Stimulated activated CD8-positive, alpha-beta memory T cell treated with anti-CD3 and anti-CD28 coated beads, Interleukin-15, amount 100 ng/mL, for 1 hour (primary cell): Measurements from ENCODE around the gene GARNL3.
A peak's percentile ranks its signal among the peaks of the same experiment; 100 is the strongest.

Experiments
- DNase-seq: peaks from one replicate; pipeline ENCODE4 v3.0.0-alpha.2; 2020; ENCODE audit warnings: low read depth

The GARNL3 gene, protein sequence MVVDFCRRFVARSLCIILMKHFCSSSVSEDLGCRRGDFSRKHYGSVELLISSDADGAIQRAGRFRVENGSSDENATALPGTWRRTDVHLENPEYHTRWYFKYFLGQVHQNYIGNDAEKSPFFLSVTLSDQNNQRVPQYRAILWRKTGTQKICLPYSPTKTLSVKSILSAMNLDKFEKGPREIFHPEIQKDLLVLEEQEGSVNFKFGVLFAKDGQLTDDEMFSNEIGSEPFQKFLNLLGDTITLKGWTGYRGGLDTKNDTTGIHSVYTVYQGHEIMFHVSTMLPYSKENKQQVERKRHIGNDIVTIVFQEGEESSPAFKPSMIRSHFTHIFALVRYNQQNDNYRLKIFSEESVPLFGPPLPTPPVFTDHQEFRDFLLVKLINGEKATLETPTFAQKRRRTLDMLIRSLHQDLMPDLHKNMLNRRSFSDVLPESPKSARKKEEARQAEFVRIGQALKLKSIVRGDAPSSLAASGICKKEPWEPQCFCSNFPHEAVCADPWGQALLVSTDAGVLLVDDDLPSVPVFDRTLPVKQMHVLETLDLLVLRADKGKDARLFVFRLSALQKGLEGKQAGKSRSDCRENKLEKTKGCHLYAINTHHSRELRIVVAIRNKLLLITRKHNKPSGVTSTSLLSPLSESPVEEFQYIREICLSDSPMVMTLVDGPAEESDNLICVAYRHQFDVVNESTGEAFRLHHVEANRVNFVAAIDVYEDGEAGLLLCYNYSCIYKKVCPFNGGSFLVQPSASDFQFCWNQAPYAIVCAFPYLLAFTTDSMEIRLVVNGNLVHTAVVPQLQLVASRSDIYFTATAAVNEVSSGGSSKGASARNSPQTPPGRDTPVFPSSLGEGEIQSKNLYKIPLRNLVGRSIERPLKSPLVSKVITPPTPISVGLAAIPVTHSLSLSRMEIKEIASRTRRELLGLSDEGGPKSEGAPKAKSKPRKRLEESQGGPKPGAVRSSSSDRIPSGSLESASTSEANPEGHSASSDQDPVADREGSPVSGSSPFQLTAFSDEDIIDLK

DNA sequence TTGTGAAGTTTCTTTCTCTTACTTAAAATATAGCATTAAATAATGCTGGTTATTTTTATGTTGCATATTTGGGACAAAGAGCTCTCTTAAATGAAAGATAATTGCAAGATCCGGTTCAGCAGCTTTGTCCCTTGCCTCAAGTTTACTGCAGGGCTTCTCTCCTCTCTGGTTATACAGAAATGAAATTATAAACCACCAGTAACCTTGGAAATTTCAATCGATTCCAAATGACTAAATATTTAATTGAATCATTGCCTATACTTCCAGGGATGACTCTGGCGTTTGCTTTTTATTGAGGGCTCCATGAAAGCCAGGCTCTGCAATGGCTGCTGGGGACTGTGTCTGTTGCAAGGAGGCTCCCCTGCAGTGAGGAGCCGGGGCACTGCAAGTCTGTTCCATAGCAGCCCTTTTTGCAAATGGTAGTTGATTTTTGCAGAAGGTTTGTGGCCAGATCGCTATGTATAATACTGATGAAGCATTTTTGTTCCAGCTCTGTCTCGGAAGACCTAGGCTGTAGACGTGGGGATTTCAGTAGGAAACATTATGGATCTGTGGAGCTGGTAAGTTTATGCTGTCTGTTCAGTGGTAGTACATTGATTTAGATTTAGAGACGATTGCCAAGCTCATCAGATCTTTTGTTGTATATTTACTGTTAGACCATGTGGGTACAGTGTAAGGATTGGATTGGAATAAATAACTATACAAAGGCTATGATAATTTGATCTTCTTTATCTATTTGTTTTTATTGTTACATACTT is at the start of gene GARNL3:
Gene GARNL3, plus strand, starts transcription at position 313 of the 758 bp plus-strand sequence. Its CDS starts 104 bp downstream, at position 417.
- no peak for DNase-seq

DNA sequence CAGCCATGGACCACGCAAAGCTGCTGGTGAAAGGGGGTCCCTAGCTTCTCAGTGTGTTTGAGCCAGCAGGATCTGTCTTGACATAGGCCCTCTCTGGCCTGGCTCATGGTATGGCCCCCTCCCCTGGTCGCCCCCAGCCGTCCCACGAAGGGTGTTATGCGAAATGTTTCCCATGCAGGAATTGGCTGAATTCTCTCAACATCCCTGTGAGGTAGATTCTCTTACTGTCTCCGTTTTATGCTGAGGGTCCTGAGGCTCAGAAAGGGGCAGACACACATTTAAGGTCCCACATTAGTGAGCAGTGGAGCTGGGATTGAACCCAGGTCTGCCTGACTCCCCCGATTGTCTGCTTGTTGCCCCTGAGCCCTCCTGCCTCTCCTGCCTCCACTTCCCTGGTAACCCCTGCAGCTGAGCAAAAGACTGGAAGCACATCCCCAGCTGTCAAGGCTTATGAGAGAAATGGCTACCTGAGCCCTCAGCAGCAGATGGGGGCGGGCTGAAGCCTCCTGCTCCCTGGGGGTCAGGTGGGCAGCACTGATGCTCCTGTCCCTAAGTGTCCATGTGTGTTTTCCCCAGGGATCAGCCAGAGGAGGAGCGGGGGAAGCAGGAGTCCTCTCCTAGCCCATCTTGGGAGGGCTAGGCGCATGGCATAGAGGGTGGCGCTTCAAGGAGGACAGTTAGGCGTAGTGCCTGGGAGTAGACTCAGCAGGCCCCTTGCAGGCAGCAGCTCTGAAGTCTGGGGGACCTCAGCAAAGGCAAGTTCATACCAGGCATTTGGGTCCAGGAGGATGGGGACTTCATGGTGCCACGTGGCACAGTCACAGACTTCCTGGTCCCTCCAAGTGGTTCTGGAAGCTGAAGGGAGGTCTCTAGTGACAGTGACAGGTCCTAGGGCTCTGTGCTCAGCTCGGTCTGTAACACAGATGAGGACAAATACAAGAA is 49.0 kb upstream of the GARNL3 start:
- DNase-seq: no peak

DNA sequence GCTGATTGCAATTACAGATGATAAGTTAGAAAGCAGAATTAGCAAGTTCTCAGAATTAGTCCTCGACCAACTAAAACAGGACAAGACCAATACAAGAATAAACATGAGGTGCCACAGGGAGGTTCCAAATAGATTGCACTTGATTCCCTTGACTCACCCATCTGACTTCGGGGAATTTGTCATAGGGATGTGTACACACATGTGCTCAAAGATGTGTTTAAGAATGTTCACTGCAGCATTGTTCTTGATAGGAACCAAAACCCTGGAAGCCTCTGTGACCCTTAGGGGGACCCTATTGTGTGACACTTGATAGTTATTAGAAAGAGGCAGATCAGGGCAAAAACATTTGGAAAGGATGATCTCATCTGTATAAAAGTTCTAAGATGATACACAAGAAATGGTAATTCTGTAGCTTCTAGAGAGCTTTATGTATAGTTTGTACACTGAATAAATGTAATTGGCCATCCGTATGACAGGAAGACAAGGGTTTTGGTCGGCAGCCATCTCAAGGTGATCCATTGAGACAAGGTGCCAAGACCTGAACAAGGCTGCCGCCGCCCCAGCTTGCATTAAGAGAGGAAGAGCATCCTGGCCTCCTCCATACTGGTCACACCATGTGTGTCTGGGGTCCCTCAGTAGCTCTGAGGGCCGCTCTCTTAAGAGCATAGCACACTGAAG is 48.2 kb upstream of the GARNL3 start:
- DNase-seq: no peak

DNA sequence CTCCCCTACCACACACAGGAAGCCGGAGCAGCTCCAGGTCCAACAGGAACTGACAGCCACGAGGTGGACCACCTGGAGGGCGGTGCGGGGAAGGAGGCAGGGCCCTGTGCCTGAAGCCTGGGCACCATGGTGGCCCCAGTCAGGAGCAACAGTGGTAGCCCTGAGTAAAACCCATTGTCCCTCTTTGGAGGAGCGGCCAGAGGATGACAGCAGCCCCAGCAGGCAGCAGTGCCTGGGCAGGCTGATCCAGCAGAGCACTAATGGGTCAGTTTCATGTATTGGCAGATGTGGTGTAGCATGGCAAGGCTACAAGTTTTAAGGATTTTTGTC is 47.7 kb upstream of the GARNL3 start:
- DNase-seq: no peak

DNA sequence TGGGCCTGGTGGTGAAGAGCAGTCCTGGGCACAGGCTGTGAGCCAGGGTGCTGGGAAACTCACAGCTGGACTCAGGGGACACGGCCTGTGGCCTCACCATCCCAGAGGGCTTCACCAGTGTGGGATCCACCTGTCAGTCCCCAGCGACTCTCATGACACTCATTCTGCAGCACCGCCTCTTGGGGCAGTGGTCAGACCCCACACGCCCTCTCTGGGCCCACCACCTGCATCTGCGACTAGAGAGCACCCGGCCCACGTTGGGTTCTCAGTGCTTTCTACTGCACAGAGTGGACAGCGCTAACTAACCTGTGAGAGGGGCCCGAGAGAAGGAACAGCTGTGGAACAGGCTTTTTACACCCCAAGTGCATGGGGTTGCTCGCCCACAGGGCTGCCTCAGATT is 45.8 kb upstream of the GARNL3 start:
- DNase-seq: no peak

DNA sequence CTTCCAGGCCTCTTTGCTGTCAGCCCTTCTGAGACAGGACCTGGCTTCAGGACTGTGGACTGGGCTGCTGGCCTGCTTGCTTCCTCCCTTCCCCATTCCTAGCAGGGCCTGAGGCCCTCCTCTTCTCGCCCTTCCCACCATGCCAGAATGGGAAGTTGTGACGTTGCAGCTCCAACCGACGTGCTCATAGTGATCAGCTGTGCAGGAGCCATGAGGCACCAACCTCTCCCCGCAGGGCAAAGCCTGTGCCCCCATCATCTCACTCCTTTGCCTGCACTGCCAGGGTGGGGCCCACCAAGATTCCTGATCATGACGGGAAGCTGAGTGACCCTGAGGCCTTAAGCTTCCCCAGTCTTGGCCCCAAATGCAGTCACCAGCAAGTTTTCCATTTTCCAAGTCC is 45.1 kb upstream of the GARNL3 start:
- no peak for DNase-seq

DNA sequence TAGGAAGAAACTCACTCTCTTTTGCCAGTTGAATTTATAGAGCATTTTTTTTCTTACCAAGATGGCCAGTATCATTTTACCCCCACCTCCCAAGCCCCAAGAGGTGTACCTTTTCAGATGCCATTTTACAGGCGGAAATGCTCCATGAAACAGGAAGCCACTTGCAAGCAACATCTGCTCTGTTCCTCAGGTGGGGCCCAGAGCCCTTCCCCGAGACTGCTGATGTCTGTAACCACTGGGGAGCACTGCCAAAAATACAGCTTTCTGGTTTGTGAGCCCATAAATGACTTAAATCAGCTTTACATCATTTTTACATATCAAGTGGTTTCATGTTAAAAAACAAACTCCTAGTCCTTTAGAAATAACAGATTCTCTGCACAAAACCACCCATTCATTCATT is 42.9 kb upstream of the GARNL3 start:
- DNase-seq: no peak

DNA sequence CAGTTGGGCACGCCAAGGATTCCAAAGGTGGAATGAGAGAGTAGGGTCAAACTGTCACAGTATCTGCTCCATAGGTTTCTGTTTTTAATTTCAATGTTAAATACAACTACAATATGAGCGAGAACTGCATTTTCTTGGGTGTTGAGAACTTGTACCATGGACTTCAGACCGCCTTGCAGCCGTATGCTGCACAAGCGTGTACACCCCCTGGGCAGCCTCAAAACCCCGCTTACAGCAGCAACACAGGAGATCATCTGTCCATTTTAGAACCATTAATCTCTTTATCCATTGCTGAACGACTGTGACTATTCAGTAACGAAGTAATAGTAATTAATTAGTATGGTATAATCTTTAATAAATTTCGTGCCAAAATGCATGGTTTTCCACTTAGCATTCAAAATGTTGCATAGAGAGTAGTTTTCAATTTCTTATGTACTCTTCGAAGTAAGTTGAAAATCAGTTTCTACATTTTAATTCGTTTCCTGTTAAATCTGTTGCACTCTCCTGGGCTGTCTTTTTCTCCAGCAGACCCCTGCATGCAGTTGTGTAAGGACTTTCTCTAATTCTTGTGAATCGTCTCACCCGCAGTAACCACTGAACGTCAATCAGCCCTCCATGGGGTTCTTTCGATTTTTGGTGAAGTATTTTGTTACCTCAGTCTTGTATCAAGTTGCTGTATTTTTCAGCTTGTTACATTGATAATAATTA is 42.0 kb upstream of the GARNL3 start:
- DNase-seq: no peak

DNA sequence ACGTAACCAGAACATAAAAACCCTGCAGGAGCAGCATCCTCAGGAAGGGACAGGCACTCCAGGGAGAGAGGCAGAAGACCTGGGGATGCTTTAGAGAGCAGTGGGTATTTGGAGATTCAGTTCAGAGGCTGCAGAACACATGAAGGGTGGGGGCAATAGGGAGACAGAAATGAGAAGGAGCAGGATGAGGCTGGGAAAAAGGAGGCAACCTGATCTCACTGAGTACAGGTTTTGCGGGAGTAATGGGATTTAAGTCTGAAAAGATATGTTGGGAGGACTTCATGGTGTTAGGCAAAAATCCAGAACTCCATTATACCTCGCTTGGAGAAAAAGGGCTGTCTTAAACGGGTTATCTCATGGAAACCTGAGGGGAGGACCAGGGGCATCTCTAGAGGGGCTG is 41.3 kb upstream of the GARNL3 start:
- DNase-seq: no peak

DNA sequence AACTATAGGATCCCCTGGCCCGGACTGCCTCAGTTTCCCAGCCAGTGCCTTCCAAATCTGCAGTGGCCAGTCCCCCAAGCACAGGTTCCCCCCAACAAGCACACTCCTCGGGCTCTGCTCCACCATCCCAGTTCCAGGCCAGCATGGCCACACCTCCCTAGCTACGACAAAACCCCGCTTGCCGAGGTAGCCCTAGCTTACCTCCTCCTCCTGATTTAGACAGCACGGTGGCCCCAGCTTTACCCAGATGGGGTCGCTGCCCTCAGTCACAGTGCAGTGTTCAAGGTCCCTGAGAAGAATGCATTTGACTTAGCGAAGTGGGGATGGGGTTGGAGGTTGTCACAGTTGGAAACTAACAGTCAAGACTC is 40.8 kb upstream of the GARNL3 start:
- no peak for DNase-seq

DNA sequence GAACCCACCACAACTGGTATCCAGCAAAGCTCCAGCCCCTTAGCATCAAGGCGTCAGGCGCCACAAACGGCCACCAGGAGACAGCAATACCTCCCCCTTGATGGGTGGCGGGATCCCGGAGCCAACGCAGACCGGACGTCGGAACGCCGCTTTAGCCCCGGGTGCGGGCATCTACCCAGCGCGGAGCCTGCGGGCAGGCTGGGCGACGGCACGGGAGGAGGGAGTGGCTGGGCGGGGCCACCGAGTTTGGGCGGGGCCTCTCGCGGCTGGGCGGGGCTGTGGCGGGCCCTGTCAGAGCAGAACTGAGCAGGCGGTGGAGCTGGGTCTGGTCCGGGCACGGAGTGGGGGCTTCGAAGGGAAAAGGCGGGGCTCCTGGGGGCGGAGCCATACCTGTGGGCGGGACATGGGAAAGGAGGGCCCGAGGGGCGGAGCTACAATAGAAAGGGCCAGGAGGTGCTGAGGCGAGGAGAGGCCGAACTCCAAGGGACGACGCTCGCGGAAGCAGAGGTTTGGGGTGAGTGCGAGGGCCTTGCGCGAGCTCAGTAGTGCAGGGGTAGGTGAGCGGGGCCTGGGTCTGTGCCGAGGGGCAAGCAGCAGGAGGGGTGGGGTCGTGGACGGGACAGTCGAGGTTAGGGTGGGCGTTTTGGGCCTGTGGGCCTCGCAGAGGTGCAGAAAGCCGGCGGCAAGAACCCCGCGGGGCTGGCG is 40.2 kb upstream of the GARNL3 start:
- DNase-seq: peak; percentile 70

DNA sequence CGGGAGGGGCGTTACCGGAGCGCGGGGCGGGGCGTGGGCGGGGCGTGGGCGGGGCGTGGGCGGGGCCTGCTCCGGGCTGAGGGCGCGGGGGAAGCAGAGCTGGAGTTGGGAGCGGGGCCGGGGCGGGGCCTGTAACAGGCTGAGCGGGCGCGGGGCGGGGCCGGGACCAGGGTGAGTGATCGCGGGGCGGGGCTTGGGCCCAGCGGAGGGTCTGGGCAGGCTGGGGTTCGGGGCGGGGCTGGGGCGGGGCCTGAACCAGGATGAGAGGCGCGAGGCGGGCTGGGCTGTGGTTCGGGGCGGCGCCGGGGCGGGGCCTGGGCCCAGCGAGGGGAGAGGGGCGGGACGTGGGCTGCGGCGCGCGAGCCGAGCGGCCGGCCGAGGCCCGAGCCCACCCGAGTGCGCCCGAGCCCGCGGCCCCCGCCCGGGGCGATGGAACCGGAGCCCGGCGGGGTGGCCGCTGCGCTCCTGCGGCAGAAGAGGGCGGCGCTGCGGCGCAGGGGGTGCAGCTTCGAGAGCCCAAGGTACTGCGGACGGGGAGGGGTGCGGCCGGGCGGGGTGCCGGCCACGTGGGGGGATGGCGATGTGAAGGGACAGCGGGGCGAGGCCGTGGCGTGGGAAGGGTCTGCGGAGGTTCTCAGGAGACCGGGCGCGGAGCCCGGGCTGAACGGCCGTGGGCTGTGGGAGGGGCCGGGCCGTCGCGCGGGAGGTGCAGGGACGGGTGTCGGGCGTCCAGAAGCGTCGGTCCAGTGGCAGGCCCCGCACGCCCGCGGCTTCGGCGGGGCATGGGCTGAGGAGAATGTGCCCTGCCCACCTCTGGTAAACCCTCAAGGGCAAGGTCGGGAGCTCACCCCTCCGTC is 39.5 kb upstream of the GARNL3 start:
- peak; percentile 81 for DNase-seq

DNA sequence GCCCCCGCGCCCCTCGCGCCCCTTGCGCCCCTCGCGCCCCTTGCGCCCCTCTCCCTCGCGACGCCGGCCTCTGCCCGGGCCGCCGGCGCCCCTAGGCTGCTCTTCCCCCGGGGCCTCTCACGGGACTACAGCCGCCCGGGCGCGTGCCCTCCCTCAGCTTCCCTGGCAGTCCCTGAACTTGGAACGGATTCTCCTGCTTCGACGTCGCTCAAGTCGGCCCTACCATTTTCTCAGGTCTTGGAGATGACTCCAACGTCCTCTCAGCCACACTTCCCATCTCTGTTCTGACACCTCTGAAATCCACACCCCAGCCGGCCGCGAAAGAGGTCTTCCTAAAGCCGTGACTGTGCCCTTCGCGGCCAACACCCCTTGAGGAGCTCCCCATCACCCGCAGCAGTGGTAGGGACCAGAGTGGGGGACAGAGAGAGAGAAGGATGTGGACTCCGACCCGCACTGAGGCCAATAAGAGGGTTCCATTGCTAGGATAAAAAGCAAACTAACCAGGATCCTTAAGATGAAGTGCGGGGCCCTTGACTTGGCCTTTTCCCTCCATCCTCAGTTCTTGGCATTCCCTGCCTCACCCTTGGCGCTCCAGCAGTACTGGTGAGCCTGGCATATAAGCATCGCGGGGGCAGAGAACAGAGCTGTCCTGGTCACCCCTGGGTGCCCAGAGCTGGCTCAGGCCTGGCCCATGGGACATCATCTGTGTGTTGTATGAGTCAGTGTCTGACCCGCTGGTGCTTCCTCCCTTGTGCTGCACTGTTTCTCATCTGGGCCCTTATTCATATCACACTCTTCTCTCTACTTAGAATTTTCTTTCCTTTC is 38.6 kb upstream of the GARNL3 start:
- no peak for DNase-seq

DNA sequence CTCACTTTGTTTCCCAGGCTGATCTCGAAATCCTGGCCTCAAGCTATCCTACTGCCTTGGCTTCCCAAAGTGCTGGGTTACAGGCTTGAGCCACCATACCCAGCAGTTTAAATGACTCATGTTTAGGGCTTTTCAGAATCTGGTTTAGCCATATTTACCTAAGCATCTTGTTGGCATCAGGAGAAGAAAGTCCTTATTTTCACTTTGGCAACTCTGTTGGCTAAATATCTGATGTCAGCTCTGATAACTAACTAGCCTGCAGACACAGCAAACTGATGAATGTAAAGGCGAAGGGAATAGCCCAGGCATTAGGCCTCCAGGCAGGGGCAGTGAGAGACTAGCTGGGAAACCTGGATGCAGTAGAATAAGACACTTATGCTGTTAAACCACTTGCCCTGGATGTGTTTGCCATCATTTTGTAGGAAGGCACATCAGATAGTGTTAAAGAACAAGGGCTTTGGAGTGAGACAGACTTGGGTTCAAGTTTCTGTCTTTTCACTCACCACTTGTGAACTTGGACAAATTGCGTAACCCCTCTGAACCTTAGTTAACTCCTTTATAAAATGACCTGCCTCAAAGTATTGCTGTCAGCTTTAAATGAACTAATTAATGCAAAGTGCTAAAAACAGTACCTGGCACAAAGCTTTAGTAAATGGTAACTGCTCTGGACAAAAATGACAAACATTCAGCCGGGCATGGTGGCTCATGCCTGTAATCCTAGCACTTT is 34.7 kb upstream of the GARNL3 start:
- no peak for DNase-seq

DNA sequence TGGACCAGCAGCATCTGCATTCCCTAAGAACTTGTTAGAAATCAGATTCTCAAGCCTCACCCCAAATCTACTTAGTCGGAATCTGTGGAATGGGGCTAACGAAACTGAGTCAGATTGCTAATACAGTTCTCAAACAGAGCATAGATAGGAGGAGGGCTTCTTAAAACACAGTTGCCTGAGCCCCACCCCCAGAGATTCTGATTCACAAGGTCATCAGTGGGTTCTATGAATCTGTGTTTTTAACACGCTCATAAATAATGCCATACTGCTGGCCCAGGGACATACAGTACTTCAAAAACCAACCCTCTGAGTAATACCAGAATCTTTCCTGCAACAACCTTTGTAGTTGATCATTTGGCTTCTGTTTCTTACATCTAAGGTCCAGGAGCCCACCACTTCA is 32.9 kb upstream of the GARNL3 start:
- no peak for DNase-seq

DNA sequence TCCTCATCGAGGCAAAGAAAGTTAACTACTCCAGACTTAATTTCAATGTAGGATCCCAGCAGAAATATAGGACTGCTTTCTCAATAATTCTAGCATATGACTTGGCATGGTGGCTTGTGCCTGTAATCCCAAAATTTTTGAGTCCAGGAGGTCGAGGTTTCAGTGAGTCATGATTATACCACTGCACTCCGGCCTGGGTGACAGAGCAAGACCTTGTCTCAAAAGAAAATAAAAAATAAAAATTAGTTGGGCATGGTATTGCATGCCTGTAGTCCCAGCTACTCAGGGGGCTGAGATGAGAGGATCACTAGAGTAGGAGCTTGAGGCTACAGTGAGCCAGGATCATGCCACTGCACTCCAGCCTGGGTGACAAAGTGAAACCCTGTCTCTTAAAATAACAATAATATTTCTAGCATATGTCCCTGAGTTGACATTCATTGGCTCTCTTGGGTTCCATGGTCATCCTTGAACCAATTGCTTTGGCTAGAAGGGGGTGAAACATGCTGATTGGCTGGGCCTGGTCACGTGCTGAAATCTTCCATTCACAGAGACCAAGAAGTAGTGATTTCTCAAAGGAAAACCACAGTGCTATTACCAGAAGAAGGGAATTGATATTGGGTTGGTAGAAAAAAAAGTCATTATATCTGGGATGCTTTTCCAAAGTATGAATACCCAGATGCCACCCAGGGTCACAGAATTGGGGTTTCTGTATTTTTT is 31.6 kb upstream of the GARNL3 start:
- DNase-seq: no peak
